Astrocyte of the spinal cord (primary cell): Measurements from ENCODE around the gene FBXL17.

Experiments used
- DNase-seq: peaks from one replicate; pipeline ENCODE4 v3.0.0; 2011; ENCODE audit warnings: low read depth, low spot score
- H3K4me3 ChIP-seq: 2 replicates; pipeline ENCODE4 v1.5.1; 2011; ENCODE audit warnings: low read depth, mild to moderate bottlenecking, low read length, moderate library complexity
- CTCF ChIP-seq: IDR thresholded peaks from 2 replicates; pipeline ENCODE4 v1.5.1; 2012; ENCODE audit warnings: low read depth, mild to moderate bottlenecking, low read length, inconsistent platforms
- in situ Hi-C: cut with HindIII; loops from 2 replicates; pipeline ENCODE4 v1.10.0; 2017; ENCODE audit warnings: low sequenced_read_pairs

The FBXL17 gene

GRCh38 chr5:107826311-107827000, 555.4 kb downstream of the FBXL17 start:
- no peak overlapping the region for H3K4me3 ChIP-seq
- no peak for DNase-seq
- no peak for TF ChIP-seq CTCF
- in situ Hi-C loops = no loop called here

- TF ChIP-seq CTCF = no peak
- no peak for DNase-seq
- H3K4me3 ChIP-seq = no peak overlapping the region
- in situ Hi-C loops = no loop called here
Measured at GRCh38 chr5:107824821-107825220, 557.1 kb downstream of the FBXL17 start.

- in situ Hi-C loops = no loop called here
- no peak for TF ChIP-seq CTCF
- H3K4me3 ChIP-seq = no peak overlapping the region
- no peak for DNase-seq
Measured at GRCh38 chr5:107821288-107821687, 560.6 kb downstream of the FBXL17 start.

GRCh38 chr5:107820429-107820828, 561.5 kb downstream of the FBXL17 start:
- H3K4me3 ChIP-seq = no peak overlapping the region
- TF ChIP-seq CTCF = no peak
- no peak for DNase-seq
- in situ Hi-C loops = no loop called here

- no peak for DNase-seq
- H3K4me3 ChIP-seq = no peak overlapping the region
- no peak for TF ChIP-seq CTCF
- in situ Hi-C loops = no loop called here
Measured at GRCh38 chr5:107817951-107818350, 563.9 kb downstream of the FBXL17 start.

GRCh38 chr5:107817436-107817835, 564.5 kb downstream of the FBXL17 start:
- TF ChIP-seq CTCF = no peak
- H3K4me3 ChIP-seq = no peak overlapping the region
- in situ Hi-C loops = no loop called here
- DNase-seq = no peak
